Measurements from ENCODE around the gene IL1RAPL1. TPM values are rescaled to one million over a fixed set of nuclear protein-coding genes. Genes with fewer than 3 reads are reported as not detected.

The IL1RAPL1 gene
- total RNA-seq, 3 donors from 2014 or later, result 0.34 to 0.79 TPM; not detected in 1

- ATAC-seq, result no peak
- Histone ChIP-seq H3K9me3 (no peaks in the 10 kb centered on the region), H3K4me1 (ENCODE audit: low read depth) (no peaks in the 10 kb centered on the region), H3K4me3 (no peak overlapping the region), H3K36me3 (ENCODE audit: low read depth) (no peaks in the 10 kb centered on the region)
- no peak for TF ChIP-seq CTCF (IDR thresholded peaks at IDR 0.05)
- no peak for DNase-seq
- intact Hi-C loops (cut with DNase I, micrococcal nuclease), result no loop called here
Measured at GRCh38 chrX:28599957-28600356, 12.7 kb downstream of the IL1RAPL1 start.

- Histone ChIP-seq H3K36me3 (ENCODE audit: low read depth) (no peaks in the 10 kb centered on the region), H3K4me3 (no peak overlapping the region), H3K9me3 (no peaks in the 10 kb centered on the region), H3K4me1 (ENCODE audit: low read depth) (no peaks in the 10 kb centered on the region)
- intact Hi-C loops (cut with DNase I, micrococcal nuclease), result no loop called here
- no peak for ATAC-seq
- no peak for DNase-seq
- TF ChIP-seq CTCF (IDR thresholded peaks at IDR 0.05), result no peak
Measured at GRCh38 chrX:28609003-28609402, 21.8 kb downstream of the IL1RAPL1 start.

GRCh38 chrX:28609917-28610613 lies 22.8 kb downstream of the IL1RAPL1 start:
- no peak for DNase-seq
- no peak for TF ChIP-seq CTCF (IDR thresholded peaks at IDR 0.05)
- intact Hi-C loops (cut with DNase I, micrococcal nuclease), result no loop called here
- H3K4me3 ChIP-seq, result no peak overlapping the region
- no peaks in the 10 kb centered on the region for H3K4me1 ChIP-seq (ENCODE audit: low read depth)
- no peaks in the 10 kb centered on the region for H3K9me3 ChIP-seq
- no peak for ATAC-seq
- H3K36me3 ChIP-seq (ENCODE audit: low read depth), result no peaks in the 10 kb centered on the region

GRCh38 chrX:28610746-28611145 lies 23.5 kb downstream of the IL1RAPL1 start:
- H3K4me3 ChIP-seq, result no peak overlapping the region
- no peak for TF ChIP-seq CTCF (IDR thresholded peaks at IDR 0.05)
- H3K9me3 ChIP-seq, result no peaks in the 10 kb centered on the region
- no peaks in the 10 kb centered on the region for H3K4me1 ChIP-seq (ENCODE audit: low read depth)
- DNase-seq, result no peak
- H3K36me3 ChIP-seq (ENCODE audit: low read depth), result no peaks in the 10 kb centered on the region
- intact Hi-C loops (cut with DNase I, micrococcal nuclease), result no loop called here
- no peak for ATAC-seq

GRCh38 chrX:28613558-28613957 lies 26.3 kb downstream of the IL1RAPL1 start:
- H3K4me3 ChIP-seq, result no peak overlapping the region
- no peaks in the 10 kb centered on the region for H3K36me3 ChIP-seq (ENCODE audit: low read depth)
- ATAC-seq (no peak), DNase-seq (no peak)
- no peaks in the 10 kb centered on the region for H3K9me3 ChIP-seq
- intact Hi-C loops (cut with DNase I, micrococcal nuclease), result no loop called here
- no peak for TF ChIP-seq CTCF (IDR thresholded peaks at IDR 0.05)
- no peaks in the 10 kb centered on the region for H3K4me1 ChIP-seq (ENCODE audit: low read depth)

- no peaks in the 10 kb centered on the region for H3K9me3 ChIP-seq
- no peak for DNase-seq
- no peak overlapping the region for H3K4me3 ChIP-seq
- no peak for TF ChIP-seq CTCF (IDR thresholded peaks at IDR 0.05)
- intact Hi-C loops (cut with DNase I, micrococcal nuclease), result no loop called here
- no peaks in the 10 kb centered on the region for H3K4me1 ChIP-seq (ENCODE audit: low read depth)
- H3K36me3 ChIP-seq (ENCODE audit: low read depth), result no peaks in the 10 kb centered on the region
- no peak for ATAC-seq
Measured at GRCh38 chrX:28625223-28625622, 38.0 kb downstream of the IL1RAPL1 start.

Measured in mucosa of descending colon (tissue), 3 donors.